Endothelial cell (in vitro differentiated cells): Measurements from ENCODE around the gene LUZP4. TPM values are rescaled to one million over a fixed set of nuclear protein-coding genes. Genes with fewer than 3 reads are reported as not detected.

Source experiments
- DNase-seq: peaks from one replicate; pipeline ENCODE4 v3.0.0; 2021; ENCODE audit warnings: low spot score
- H3K27ac Mint-ChIP-seq: one replicate; pipeline ENCODE4 v1.8.0; 2021; ENCODE audit warnings: mixed read lengths, inconsistent platforms; ENCODE audit not compliant: unreplicated experiment
- H3K27me3 Mint-ChIP-seq: one replicate; pipeline ENCODE4 v1.8.0; 2021; ENCODE audit warnings: mild to moderate bottlenecking, moderate library complexity, mixed read lengths, inconsistent platforms; ENCODE audit not compliant: unreplicated experiment
- H3K36me3 Mint-ChIP-seq: one replicate; pipeline ENCODE4 v1.8.0; 2021; ENCODE audit warnings: mild to moderate bottlenecking, low read depth, mixed read lengths, inconsistent platforms; ENCODE audit not compliant: unreplicated experiment
- H3K4me1 Mint-ChIP-seq: one replicate; pipeline ENCODE4 v1.8.0; 2021; ENCODE audit warnings: mild to moderate bottlenecking, mixed read lengths, inconsistent platforms; ENCODE audit not compliant: unreplicated experiment
- H3K4me3 Mint-ChIP-seq: one replicate; pipeline ENCODE4 v1.8.0; 2021; ENCODE audit warnings: mild to moderate bottlenecking, mixed read lengths, inconsistent platforms; ENCODE audit not compliant: unreplicated experiment
- H3K9me3 Mint-ChIP-seq: one replicate; pipeline ENCODE4 v1.8.0; 2021; ENCODE audit warnings: mixed read lengths, inconsistent platforms; ENCODE audit not compliant: unreplicated experiment
- total RNA-seq: library from RNA; stranded (reverse); fragmentation: NEBNext Ultra II Directional; extraction: Animal tissue kit (Norgen Biotek cat#: 25700); gene quantifications from one replicate; pipeline ENCODE4 v1.2.1, GENCODE V29; 2021; ENCODE audit not compliant: unreplicated experiment
- TF ChIP-seq, protein P1 (sequence below): fragments of 200-600 bp; sonication (generic); IDR thresholded peaks from one replicate; pipeline ENCODE4 v1.5.0; 2021; ENCODE audit warnings: antibody characterized with exemption; ENCODE audit not compliant: unreplicated experiment

LUZP4 gene
- total RNA-seq, 1 donor from 2014 or later: not detected

DNA sequence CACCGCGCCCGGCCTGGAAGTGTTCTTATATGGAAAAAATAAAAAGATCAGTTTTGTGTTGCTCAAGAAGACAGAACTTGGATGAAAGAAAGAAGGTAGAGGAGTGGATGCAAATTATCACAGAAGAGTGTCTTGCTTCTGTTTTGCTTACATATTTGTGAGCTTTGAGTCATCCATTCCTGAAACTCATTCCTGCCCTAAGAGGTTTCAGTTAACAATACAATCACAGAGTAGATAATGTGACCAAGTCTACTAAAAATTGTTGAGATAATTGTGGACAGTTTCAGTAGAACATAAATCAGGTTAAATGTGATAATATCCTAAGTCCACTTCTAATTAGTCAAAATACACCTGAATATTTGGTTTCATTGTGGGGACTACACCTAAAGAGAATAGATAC lies 29.2 kb upstream of the LUZP4 start:
- TF ChIP-seq, protein P1, sequence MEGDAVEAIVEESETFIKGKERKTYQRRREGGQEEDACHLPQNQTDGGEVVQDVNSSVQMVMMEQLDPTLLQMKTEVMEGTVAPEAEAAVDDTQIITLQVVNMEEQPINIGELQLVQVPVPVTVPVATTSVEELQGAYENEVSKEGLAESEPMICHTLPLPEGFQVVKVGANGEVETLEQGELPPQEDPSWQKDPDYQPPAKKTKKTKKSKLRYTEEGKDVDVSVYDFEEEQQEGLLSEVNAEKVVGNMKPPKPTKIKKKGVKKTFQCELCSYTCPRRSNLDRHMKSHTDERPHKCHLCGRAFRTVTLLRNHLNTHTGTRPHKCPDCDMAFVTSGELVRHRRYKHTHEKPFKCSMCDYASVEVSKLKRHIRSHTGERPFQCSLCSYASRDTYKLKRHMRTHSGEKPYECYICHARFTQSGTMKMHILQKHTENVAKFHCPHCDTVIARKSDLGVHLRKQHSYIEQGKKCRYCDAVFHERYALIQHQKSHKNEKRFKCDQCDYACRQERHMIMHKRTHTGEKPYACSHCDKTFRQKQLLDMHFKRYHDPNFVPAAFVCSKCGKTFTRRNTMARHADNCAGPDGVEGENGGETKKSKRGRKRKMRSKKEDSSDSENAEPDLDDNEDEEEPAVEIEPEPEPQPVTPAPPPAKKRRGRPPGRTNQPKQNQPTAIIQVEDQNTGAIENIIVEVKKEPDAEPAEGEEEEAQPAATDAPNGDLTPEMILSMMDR: no peak
- H3K4me1 Mint-ChIP-seq: no peaks in the 10 kb centered on the region
- no peaks in the 10 kb centered on the region for H3K27me3 Mint-ChIP-seq
- H3K36me3 Mint-ChIP-seq: no peaks in the 10 kb centered on the region
- no peaks in the 10 kb centered on the region for H3K9me3 Mint-ChIP-seq
- no peak overlapping the region for H3K4me3 Mint-ChIP-seq
- H3K27ac Mint-ChIP-seq: no peak overlapping the region
- no peak for DNase-seq

DNA sequence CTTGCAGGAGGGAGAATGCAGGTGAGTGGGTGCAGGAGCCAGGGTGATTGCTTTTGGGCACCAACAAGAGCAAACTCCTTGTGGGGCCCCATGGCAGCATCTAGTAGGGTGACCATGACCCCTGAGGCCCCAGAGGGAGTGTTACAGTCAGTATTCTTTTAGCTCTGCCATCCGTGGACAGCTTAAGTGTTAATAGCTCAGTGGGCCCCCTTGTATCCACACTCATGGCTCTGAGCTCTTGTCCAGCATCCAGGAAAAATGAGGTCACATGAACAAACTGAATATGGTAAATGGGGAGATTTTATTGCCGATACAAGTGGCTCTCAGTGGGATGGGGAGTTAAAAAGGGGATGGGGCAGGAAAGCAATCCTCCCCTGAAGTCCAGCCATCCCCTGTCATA lies 28.4 kb upstream of the LUZP4 start:
- TF ChIP-seq, protein P1: no peak

DNA sequence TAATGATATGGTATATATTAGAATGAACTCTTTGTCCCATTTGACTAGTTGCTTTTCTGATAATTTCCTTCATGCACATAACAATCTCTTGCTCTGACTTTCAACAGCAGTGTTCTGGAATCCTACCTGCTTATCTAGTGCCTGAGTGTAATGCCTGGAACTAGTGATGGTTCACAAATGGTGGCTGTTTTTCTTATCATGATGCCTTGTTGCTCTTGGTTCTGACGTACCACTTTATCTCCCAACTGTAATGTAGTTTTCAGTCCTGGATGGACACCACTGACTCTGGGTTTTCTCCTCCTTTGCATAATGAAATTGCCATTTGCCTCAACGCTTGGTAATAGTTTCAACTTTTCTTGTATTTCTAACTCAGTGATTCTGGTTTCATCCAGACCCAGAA lies 25.5 kb upstream of the LUZP4 start:
- DNase-seq: no peak
- Mint-ChIP-seq H3K36me3 (no peaks in the 10 kb centered on the region), H3K4me3 (no peak overlapping the region), H3K27me3 (no peaks in the 10 kb centered on the region), H3K9me3 (no peaks in the 10 kb centered on the region), H3K27ac (no peak overlapping the region), H3K4me1 (no peaks in the 10 kb centered on the region)
- TF ChIP-seq, protein P1: no peak

More for the DNA sequence above, 28.4 kb upstream of the LUZP4 start:
- no peaks in the 10 kb centered on the region for H3K36me3 Mint-ChIP-seq
- H3K27ac Mint-ChIP-seq: no peak overlapping the region
- DNase-seq: no peak
- no peak overlapping the region for H3K4me3 Mint-ChIP-seq
- no peaks in the 10 kb centered on the region for H3K4me1 Mint-ChIP-seq
- H3K27me3 Mint-ChIP-seq: no peaks in the 10 kb centered on the region
- no peaks in the 10 kb centered on the region for H3K9me3 Mint-ChIP-seq

DNA sequence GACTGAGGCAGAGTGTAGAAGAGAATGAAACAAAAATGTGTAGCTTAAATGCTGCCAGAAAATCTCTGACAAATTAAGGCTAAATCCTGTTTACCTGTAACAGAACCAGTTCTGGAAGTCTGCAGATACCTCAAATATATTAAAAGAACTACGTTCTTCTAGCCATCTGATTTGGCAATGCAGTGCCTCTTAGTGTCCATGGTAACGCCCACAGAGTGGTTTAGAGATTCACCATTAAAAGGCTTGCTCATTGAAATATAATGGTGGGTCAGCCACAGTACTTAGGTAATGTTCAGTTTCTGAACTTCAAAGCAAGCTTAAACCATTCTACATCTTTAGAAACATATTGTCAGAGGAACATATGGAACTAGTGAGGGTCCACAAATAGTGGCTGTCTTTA lies 23.2 kb upstream of the LUZP4 start:
- TF ChIP-seq, protein P1: no peak
- no peak overlapping the region for H3K4me3 Mint-ChIP-seq
- H3K9me3 Mint-ChIP-seq: no peaks in the 10 kb centered on the region
- DNase-seq: no peak
- no peaks in the 10 kb centered on the region for H3K36me3 Mint-ChIP-seq
- no peaks in the 10 kb centered on the region for H3K27me3 Mint-ChIP-seq
- no peaks in the 10 kb centered on the region for H3K4me1 Mint-ChIP-seq
- H3K27ac Mint-ChIP-seq: no peak overlapping the region

DNA sequence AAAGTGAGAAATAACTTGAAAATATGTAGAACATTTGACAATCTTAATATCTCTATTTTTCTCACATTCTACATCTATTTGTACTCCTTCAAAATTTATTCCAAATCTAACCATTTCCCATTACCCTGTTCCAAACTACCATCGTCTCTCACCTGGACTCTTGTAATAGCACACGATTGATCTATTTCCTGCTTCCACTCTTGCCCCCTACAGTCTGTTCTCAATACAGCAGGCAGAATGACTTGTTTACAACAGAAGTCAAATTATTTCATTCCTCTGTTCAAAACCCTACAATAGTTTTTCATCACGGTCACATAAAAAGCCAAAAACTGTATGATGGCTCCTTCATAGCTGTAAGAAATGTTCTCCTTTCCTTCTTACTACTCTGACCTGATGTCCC lies 21.1 kb upstream of the LUZP4 start:
- Mint-ChIP-seq H3K27me3 (no peaks in the 10 kb centered on the region), H3K4me3 (no peak overlapping the region), H3K27ac (no peak overlapping the region), H3K36me3 (no peaks in the 10 kb centered on the region), H3K9me3 (no peaks in the 10 kb centered on the region), H3K4me1 (no peaks in the 10 kb centered on the region)
- DNase-seq: no peak
- TF ChIP-seq, protein P1: peak; percentile 40
